ENCODE measurements around the gene SCARB2.

- TF ChIP-seq CTCF (IDR thresholded peaks at IDR 0.05) (no peak), ZFX (IDR thresholded peaks at IDR 0.05; ENCODE audit: borderline replicate concordance) (no peak)
These were observed 19.9 kb upstream of the SCARB2 start for GRCh38 chr4:76233529-76233928.

Measured in 22Rv1 (cell line).